MCF 10A (cell line): Measurements from ENCODE around the gene PPP3R1. TPM values are rescaled to one million over a fixed set of nuclear protein-coding genes. Genes with fewer than 3 reads are reported as not detected.
A peak's percentile ranks its signal among the peaks of the same experiment; 100 is the strongest.

ENCODE experiments used
- BruUV-seq: library from RNA; stranded (reverse); fragments of 400-500 nt; replicated peaks from 2 replicates; lab custom pipeline; 2021; lab: Mats Ljungman, UMichigan
- CTCF ChIA-PET: fragments of 300-600 bp; sonication (Branson Sonifier 250); formaldehyde crosslinking; extraction: SDS; loops from one replicate; lab custom pipeline; 2021; ENCODE audit warnings: antibody characterized with exemption, inconsistent platforms; lab: Yijun Ruan, JAX
- POLR2A ChIA-PET: fragments of 300-600, 350-650 bp; sonication (Branson Sonifier 250); formaldehyde crosslinking; extraction: SDS; loops from one replicate; lab custom pipeline; 2020; ENCODE audit warnings: antibody characterized with exemption, inconsistent platforms; lab: Yijun Ruan, JAX
- DNase-seq: peaks from one replicate; pipeline ENCODE4 v3.0.0-alpha.2; 2018; ENCODE audit not compliant: unreplicated experiment
- H3K27ac Mint-ChIP-seq: one replicate; pipeline ENCODE4 v1.8.0; 2022; ENCODE audit warnings: mild to moderate bottlenecking, low read depth, mixed read lengths; ENCODE audit not compliant: unreplicated experiment
- H3K27me3 Mint-ChIP-seq: one replicate; pipeline ENCODE4 v1.8.0; 2022; ENCODE audit warnings: mixed read lengths; ENCODE audit not compliant: insufficient read depth, unreplicated experiment
- H3K36me3 Mint-ChIP-seq: one replicate; pipeline ENCODE4 v1.8.0; 2022; ENCODE audit warnings: mild to moderate bottlenecking, moderate library complexity, mixed read lengths; ENCODE audit not compliant: insufficient read depth, unreplicated experiment
- H3K4me1 Mint-ChIP-seq: one replicate; pipeline ENCODE4 v1.8.0; 2022; ENCODE audit warnings: mixed read lengths; ENCODE audit not compliant: insufficient read depth, unreplicated experiment
- H3K4me3 Mint-ChIP-seq: one replicate; pipeline ENCODE4 v1.8.0; 2022; ENCODE audit warnings: mild to moderate bottlenecking, moderate library complexity, mixed read lengths; ENCODE audit not compliant: unreplicated experiment
- H3K9me3 Mint-ChIP-seq: one replicate; pipeline ENCODE4 v1.8.0; 2022; ENCODE audit warnings: mixed read lengths; ENCODE audit not compliant: unreplicated experiment
- CTCF ChIP-seq: fragments of 200-600 bp; IDR thresholded peaks from one replicate; pipeline ENCODE4 v1.8.0; 2022; ENCODE audit warnings: antibody characterized with exemption, mild to moderate bottlenecking; ENCODE audit not compliant: unreplicated experiment
- intact Hi-C: fragments of 100-400 bp; cut with micrococcal nuclease; formaldehyde crosslinking; loops from 2 replicates; pipeline ENCODE4 v1.14.1; 2022
- total RNA-seq: library from RNA; stranded (reverse); gene quantifications from 2 replicates; pipeline ENCODE4 v1.2.3, GENCODE V29; 2022

Gene PPP3R1
- total RNA-seq, 1 experiment from 2014 or later = 54.6 TPM

GRCh38 chr2:68237404-68237803 is 14.9 kb downstream of the PPP3R1 start:
- intact Hi-C loops = no loop called here
- no TSS peak for BruUV-seq
- no peak for TF ChIP-seq CTCF
- Mint-ChIP-seq H3K4me1 (peaks cover 43% of the 10 kb centered on the region), H3K36me3 (no peaks in the 10 kb centered on the region), H3K9me3 (no peaks in the 10 kb centered on the region), H3K27ac (no peak overlapping the region), H3K27me3 (no peaks in the 10 kb centered on the region), H3K4me3 (no peak overlapping the region)
- CTCF ChIA-PET = interaction anchor here (0.6 to 1.7 kb wide), 3 partner anchors 12 to 13 kb away, joined by 3 to 8 read pairs (median 3); no protein-coding TSS in a partner anchor
- POLR2A ChIA-PET = interaction anchor here (0.8 to 5.6 kb wide), 4 partner anchors 9 to 320 kb away, joined by 3 to 50 read pairs (median 11); partner anchors contain the start of gene PPP3R1
- no peak for DNase-seq

- CTCF ChIA-PET = interaction anchor here (1.7 kb wide), 1 partner anchor 11 kb away, joined by 8 read pairs; no protein-coding TSS in a partner anchor
Observed at GRCh38 chr2:68236876-68237275, 15.5 kb downstream of the PPP3R1 start.

GRCh38 chr2:68236103-68236734 is 16.1 kb downstream of the PPP3R1 start:
- Mint-ChIP-seq H3K4me1 (peaks cover 48% of the 10 kb centered on the region), H3K27me3 (no peaks in the 10 kb centered on the region), H3K9me3 (no peaks in the 10 kb centered on the region), H3K27ac (peak overlapping the region; percentile 7), H3K36me3 (no peaks in the 10 kb centered on the region), H3K4me3 (peak overlapping the region; percentile 5)
- CTCF ChIA-PET = interaction anchor here (0.7 kb wide), 1 partner anchor 205 kb away, joined by 3 read pairs; no protein-coding TSS in a partner anchor
- DNase-seq = no peak
- POLR2A ChIA-PET = interaction anchor here (0.6 to 5.6 kb wide), 6 partner anchors 11 to 725 kb away, joined by 3 to 50 read pairs (median 6); partner anchors contain the start of genes PNO1 and PPP3R1
- intact Hi-C loops = no loop called here
- no peak for TF ChIP-seq CTCF
- no TSS peak for BruUV-seq

More at GRCh38 chr2:68236876-68237275, 15.5 kb downstream of the PPP3R1 start:
- TF ChIP-seq CTCF = no peak
- no peaks in the 10 kb centered on the region for H3K36me3 Mint-ChIP-seq
- H3K27me3 Mint-ChIP-seq = no peaks in the 10 kb centered on the region
- intact Hi-C loops = no loop called here
- POLR2A ChIA-PET = interaction anchor here (0.6 to 5.6 kb wide), 5 partner anchors 11 to 725 kb away, joined by 3 to 50 read pairs (median 9); partner anchors contain the start of genes PNO1 and PPP3R1
- no TSS peak for BruUV-seq
- H3K4me1 Mint-ChIP-seq = peaks cover 43% of the 10 kb centered on the region
- H3K27ac Mint-ChIP-seq = no peak overlapping the region
- H3K4me3 Mint-ChIP-seq = no peak overlapping the region
- no peak for DNase-seq
- H3K9me3 Mint-ChIP-seq = no peaks in the 10 kb centered on the region

GRCh38 chr2:68235090-68235489 is 17.2 kb downstream of the PPP3R1 start:
- no peak overlapping the region for H3K4me3 Mint-ChIP-seq
- H3K27ac Mint-ChIP-seq = no peak overlapping the region
- CTCF ChIA-PET = interaction anchor here (0.6 to 1.8 kb wide), 3 partner anchors 10 to 54 kb away, joined by 3 to 5 read pairs (median 4); no protein-coding TSS in a partner anchor
- H3K36me3 Mint-ChIP-seq = no peaks in the 10 kb centered on the region
- no peaks in the 10 kb centered on the region for H3K27me3 Mint-ChIP-seq
- H3K9me3 Mint-ChIP-seq = no peaks in the 10 kb centered on the region
- H3K4me1 Mint-ChIP-seq = peaks cover 51% of the 10 kb centered on the region
- POLR2A ChIA-PET = interaction anchor here (1.1 to 5.6 kb wide), 3 partner anchors 10 to 16 kb away, joined by 3 to 50 read pairs (median 5); partner anchors contain the start of gene PPP3R1
- intact Hi-C loops = no loop called here
- no TSS peak for BruUV-seq
- no peak for DNase-seq
- TF ChIP-seq CTCF = no peak
